GM13976 (cell line): Measurements from ENCODE around the gene TJAP1.

Experiments
- DNase-seq: peaks from one replicate; pipeline ENCODE4 v3.0.0; 2012; ENCODE audit warnings: low spot score
- CTCF ChIP-seq: IDR thresholded peaks from 2 replicates; pipeline ENCODE4 v1.5.1; 2012; ENCODE audit warnings: borderline replicate concordance, mild to moderate bottlenecking; ENCODE audit not compliant: insufficient read depth; ENCODE audit errors: extremely low read depth, missing control alignments, control extremely low read depth
- in situ Hi-C: fragments of 300-500 bp; cut with MboI; formaldehyde crosslinking; loops from one replicate; pipeline ENCODE4 v1.12.0; 2022; ENCODE audit warnings: low sequenced_read_pairs, mixed read lengths, inconsistent platforms; ENCODE audit not compliant: unreplicated experiment

The TJAP1 gene

GRCh38 chr6:43468240-43468639, 9.1 kb upstream of the TJAP1 start:
- in situ Hi-C loops: no loop called here
- no peak for TF ChIP-seq CTCF
- no peak for DNase-seq

- DNase-seq: no peak
- no peak for TF ChIP-seq CTCF
- in situ Hi-C loops: no loop called here
Measured at GRCh38 chr6:43468748-43469681, 8.4 kb upstream of the TJAP1 start.

- DNase-seq: no peak
- in situ Hi-C loops: no loop called here
- TF ChIP-seq CTCF: no peak
Measured at GRCh38 chr6:43469947-43470346, 7.4 kb upstream of the TJAP1 start.

GRCh38 chr6:43471399-43471798, 6.0 kb upstream of the TJAP1 start:
- no peak for DNase-seq
- TF ChIP-seq CTCF: no peak
- in situ Hi-C loops: no loop called here

GRCh38 chr6:43472515-43472914, 4.9 kb upstream of the TJAP1 start:
- no peak for TF ChIP-seq CTCF
- in situ Hi-C loops: no loop called here
- no peak for DNase-seq

- TF ChIP-seq CTCF: no peak
- no peak for DNase-seq
- in situ Hi-C loops: loop anchor here (25.0 kb wide), 1 partner anchor 213 kb away; no protein-coding TSS in a partner anchor
Measured at GRCh38 chr6:43475516-43475915, 1.9 kb upstream of the TJAP1 start.

- TF ChIP-seq CTCF: no peak
- in situ Hi-C loops: loop anchor here (25.0 kb wide), 1 partner anchor 214 kb away; no protein-coding TSS in a partner anchor
- no peak for DNase-seq
Measured at GRCh38 chr6:43476746-43477145, 624 bp upstream of the TJAP1 start.
